GM19023 (cell line): ENCODE data around the gene PCP4.

Experiments used
- ATAC-seq: cut with Tn5 transposase; IDR thresholded peaks from one replicate; pipeline ENCODE4 v1.9.1; 2021; ENCODE audit warnings: mild to moderate bottlenecking, moderate library complexity; ENCODE audit not compliant: unreplicated experiment

The PCP4 gene

GRCh38 chr21:39969691-39970364, 102.6 kb downstream of the PCP4 start:
- no peak for ATAC-seq

- ATAC-seq: no peak
Observed at GRCh38 chr21:39971956-39972355, 104.7 kb downstream of the PCP4 start.

GRCh38 chr21:39972471-39972870, 105.2 kb downstream of the PCP4 start:
- ATAC-seq: no peak

- no peak for ATAC-seq
Observed at GRCh38 chr21:39972976-39973770, 105.9 kb downstream of the PCP4 start.

- ATAC-seq: no peak
Observed at GRCh38 chr21:39976800-39977199, 109.6 kb downstream of the PCP4 start.
